Smooth muscle cell (in vitro differentiated cells): ENCODE results near the gene LGI2. TPM values are rescaled to one million over a fixed set of nuclear protein-coding genes. Genes with fewer than 3 reads are reported as not detected.

ENCODE experiments used
- DNase-seq: peaks from one replicate; lab custom pipeline; 2025; ENCODE audit not compliant: unreplicated experiment; lab: John Stamatoyannopoulos, UW
- H2AFZ ChIP-seq: fragments of 200-600 bp; sonication (generic); 2 replicates; pipeline ENCODE4 v1.6.0; 2016; ENCODE audit warnings: antibody characterized with exemption, low read depth, mild to moderate bottlenecking
- H3F3A ChIP-seq: fragments of 200-600 bp; sonication (generic); 2 replicates; pipeline ENCODE4 v1.6.0; 2017; ENCODE audit warnings: antibody characterized with exemption, low read depth
- H3K27ac ChIP-seq: fragments of 200-600 bp; sonication (generic); 2 replicates; pipeline ENCODE4 v1.5.1; 2016; ENCODE audit warnings: low read depth, mild to moderate bottlenecking
- H3K27me3 ChIP-seq: fragments of 200-600 bp; sonication (generic); 2 replicates; pipeline ENCODE4 v1.6.1; 2016; ENCODE audit warnings: low read depth, mild to moderate bottlenecking
- H3K36me3 ChIP-seq: fragments of 200-600 bp; sonication (generic); 2 replicates; pipeline ENCODE4 v1.5.1; 2016; ENCODE audit warnings: low read depth
- H3K4me1 ChIP-seq: fragments of 200-600 bp; sonication (generic); 2 replicates; pipeline ENCODE4 v1.5.1; 2016; ENCODE audit warnings: low read depth
- H3K4me2 ChIP-seq: fragments of 200-600 bp; sonication (generic); 2 replicates; pipeline ENCODE4 v1.6.0; 2016; ENCODE audit warnings: mild to moderate bottlenecking
- H3K4me3 ChIP-seq: fragments of 200-600 bp; sonication (generic); 2 replicates; pipeline ENCODE4 v1.5.1; 2016; ENCODE audit warnings: mild to moderate bottlenecking
- H3K79me2 ChIP-seq: fragments of 200-600 bp; sonication (generic); 2 replicates; pipeline ENCODE4 v1.6.0; 2016; ENCODE audit warnings: low read depth, mild to moderate bottlenecking
- H3K9ac ChIP-seq: fragments of 200-600 bp; sonication (generic); 2 replicates; pipeline ENCODE4 v1.6.0; 2016; ENCODE audit warnings: low read depth
- H3K9me3 ChIP-seq: fragments of 200-600 bp; sonication (generic); replicated peaks from 2 replicates; pipeline ENCODE4 v1.5.1; 2016; ENCODE audit warnings: low read depth
- H4K20me1 ChIP-seq: fragments of 200-600 bp; sonication (generic); 2 replicates; pipeline ENCODE4 v1.6.0; 2016; ENCODE audit warnings: low read depth
- WGBS: methylation state at CpG from one replicate; pipeline ENCODE4 v1.1.7; 2016; ENCODE audit warnings: low lambda C conversion rate; 5-methylcytosine and 5-hydroxymethylcytosine counted together
- polyA plus RNA-seq: library from polyadenylated mRNA; unstranded; fragments of >200 nt; fragmentation: Nextera tagmentation; extraction: Ambion mirVana; gene quantifications from 2 replicates; pipeline ENCODE4 v1.2.1, GENCODE V29; 2016
- total RNA-seq: library from RNA; depleted of rRNA; stranded (reverse); fragments of >200 nt; gene quantifications from 2 replicates; pipeline ENCODE4 v1.2.3, GENCODE V29; 2014
- TF ChIP-seq, protein P1 (sequence below): fragments of 200-600 bp; sonication (generic); IDR thresholded peaks from 2 replicates; pipeline ENCODE4 v1.5.1; 2017; ENCODE audit warnings: borderline replicate concordance, mild to moderate bottlenecking, antibody characterized with exemption; ENCODE audit not compliant: insufficient read depth, poor library complexity, severe bottlenecking

Gene LGI2
- total and polyA plus RNA-seq, 2 experiments from 2014 or later: 3.1 to 9.3 TPM

DNA sequence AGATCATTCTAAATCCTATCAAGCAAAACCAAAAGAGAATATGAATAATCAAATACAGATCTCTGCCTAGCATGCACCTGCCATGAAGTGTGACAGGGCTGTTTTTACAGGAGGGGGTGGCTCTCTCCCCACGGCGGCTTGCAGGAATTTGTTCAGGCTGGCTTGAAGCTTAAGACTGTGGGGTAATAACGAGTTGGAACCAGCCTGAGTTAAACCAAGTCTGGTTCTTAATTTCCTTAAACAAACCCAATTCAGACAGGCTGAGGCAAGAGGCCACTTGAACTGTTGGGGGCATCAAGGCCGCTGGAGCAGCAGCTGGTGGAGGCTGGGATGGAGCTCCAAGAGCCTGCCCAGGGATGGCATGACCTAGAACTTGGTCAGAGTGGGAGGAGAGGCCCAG lies 45.1 kb upstream of the LGI2 start:
- Histone ChIP-seq H2AFZ (no peak overlapping the region), H3K9me3 (no peaks in the 10 kb centered on the region), H4K20me1 (no peaks in the 10 kb centered on the region), H3K4me1 (no peaks in the 10 kb centered on the region), H3K4me2 (no peak overlapping the region), H3K4me3 (no peak overlapping the region), H3K27me3 (no peaks in the 10 kb centered on the region), H3K9ac (no peak overlapping the region), H3F3A (no peaks in the 10 kb centered on the region), H3K79me2 (no peaks in the 10 kb centered on the region), H3K36me3 (no peaks in the 10 kb centered on the region), H3K27ac (no peak overlapping the region)
- TF ChIP-seq, protein P1, sequence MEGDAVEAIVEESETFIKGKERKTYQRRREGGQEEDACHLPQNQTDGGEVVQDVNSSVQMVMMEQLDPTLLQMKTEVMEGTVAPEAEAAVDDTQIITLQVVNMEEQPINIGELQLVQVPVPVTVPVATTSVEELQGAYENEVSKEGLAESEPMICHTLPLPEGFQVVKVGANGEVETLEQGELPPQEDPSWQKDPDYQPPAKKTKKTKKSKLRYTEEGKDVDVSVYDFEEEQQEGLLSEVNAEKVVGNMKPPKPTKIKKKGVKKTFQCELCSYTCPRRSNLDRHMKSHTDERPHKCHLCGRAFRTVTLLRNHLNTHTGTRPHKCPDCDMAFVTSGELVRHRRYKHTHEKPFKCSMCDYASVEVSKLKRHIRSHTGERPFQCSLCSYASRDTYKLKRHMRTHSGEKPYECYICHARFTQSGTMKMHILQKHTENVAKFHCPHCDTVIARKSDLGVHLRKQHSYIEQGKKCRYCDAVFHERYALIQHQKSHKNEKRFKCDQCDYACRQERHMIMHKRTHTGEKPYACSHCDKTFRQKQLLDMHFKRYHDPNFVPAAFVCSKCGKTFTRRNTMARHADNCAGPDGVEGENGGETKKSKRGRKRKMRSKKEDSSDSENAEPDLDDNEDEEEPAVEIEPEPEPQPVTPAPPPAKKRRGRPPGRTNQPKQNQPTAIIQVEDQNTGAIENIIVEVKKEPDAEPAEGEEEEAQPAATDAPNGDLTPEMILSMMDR: no peak
- no peak for DNase-seq
- WGBS: 63% methylated on average over 4 of the region's 4 CpGs

DNA sequence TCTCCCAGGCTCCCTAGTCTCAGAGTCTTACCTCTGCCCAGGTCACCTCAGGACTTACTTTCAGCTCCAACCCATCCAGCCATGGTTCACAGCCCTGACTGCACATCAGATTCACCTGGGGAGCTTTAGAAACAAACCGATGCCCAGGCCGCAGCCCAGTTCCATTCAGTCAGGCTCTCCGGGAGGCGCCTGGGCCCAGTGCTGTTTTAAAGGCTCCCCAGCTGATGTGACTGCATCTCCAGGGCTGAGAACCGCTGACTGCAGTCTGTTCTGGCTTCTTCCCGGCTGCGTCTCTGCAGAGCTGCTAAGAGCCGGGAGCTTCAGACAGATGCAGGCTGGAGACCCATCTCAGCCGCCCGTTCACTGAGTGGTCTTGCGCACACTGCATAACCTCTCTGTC lies 44.4 kb upstream of the LGI2 start:
- H3K27me3 ChIP-seq: no peaks in the 10 kb centered on the region
- H3K4me3 ChIP-seq: no peak overlapping the region
- H3F3A ChIP-seq: no peaks in the 10 kb centered on the region
- no peak for DNase-seq
- TF ChIP-seq, protein P1: no peak
- WGBS: 80% methylated on average over 11 of the region's 11 CpGs
- no peaks in the 10 kb centered on the region for H3K9me3 ChIP-seq
- H3K9ac ChIP-seq: no peak overlapping the region
- H3K79me2 ChIP-seq: no peaks in the 10 kb centered on the region
- no peaks in the 10 kb centered on the region for H3K36me3 ChIP-seq
- H3K4me2 ChIP-seq: no peak overlapping the region
- H3K4me1 ChIP-seq: no peaks in the 10 kb centered on the region
- no peak overlapping the region for H3K27ac ChIP-seq
- no peaks in the 10 kb centered on the region for H4K20me1 ChIP-seq
- no peak overlapping the region for H2AFZ ChIP-seq

DNA sequence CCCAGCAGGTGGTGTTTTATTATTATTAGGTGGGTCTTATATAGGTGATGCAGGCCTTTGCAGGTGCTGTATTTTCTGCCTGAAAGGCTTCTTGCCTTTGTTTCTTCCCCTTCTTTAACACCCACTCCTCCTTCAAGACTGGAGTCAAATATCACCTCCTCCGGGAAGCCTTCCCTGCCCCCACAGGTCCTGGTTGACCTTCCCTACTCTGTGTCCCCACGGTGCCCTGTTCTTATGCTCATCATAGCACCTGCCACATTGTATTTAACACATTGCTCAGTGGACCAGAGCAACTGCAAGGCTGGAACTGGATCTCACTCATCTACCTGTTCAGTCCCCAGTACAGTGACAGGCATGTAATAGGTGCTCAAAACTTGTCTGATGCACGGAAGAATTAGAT lies 39.8 kb upstream of the LGI2 start:
- Histone ChIP-seq H3K79me2 (no peaks in the 10 kb centered on the region), H3K27me3 (no peaks in the 10 kb centered on the region), H2AFZ (no peak overlapping the region), H4K20me1 (no peaks in the 10 kb centered on the region), H3K4me1 (no peaks in the 10 kb centered on the region), H3K36me3 (no peaks in the 10 kb centered on the region), H3K4me3 (no peak overlapping the region), H3F3A (no peaks in the 10 kb centered on the region), H3K4me2 (no peak overlapping the region), H3K9me3 (no peaks in the 10 kb centered on the region), H3K9ac (no peak overlapping the region), H3K27ac (no peak overlapping the region)
- TF ChIP-seq, protein P1: no peak
- 84% methylated on average over 3 of the region's 3 CpGs for WGBS
- DNase-seq: no peak

DNA sequence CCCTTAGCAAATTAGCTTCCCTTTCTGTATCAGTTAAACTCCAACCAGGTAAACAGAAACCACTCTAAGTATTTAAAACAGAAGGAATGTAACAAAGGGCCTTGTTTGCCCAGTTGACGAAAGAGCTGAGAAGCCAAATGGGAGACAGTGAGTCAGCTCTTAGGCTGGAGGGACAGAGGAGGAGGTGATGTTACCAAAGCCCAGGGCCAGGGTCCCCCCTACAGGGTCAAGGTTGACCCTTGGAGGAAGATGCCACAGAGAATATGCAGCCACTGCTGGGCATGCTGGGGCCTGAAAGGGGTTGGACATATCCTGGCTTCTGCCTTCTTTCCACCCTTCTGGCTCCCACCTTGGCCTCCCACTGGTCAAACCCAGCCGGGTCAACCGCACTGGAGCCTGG lies 38.3 kb upstream of the LGI2 start:
- Histone ChIP-seq H3K4me3 (no peak overlapping the region), H3K4me2 (no peak overlapping the region), H3F3A (no peaks in the 10 kb centered on the region), H2AFZ (no peak overlapping the region), H3K4me1 (no peaks in the 10 kb centered on the region), H3K79me2 (no peaks in the 10 kb centered on the region), H3K9ac (no peak overlapping the region), H3K27me3 (no peaks in the 10 kb centered on the region), H3K36me3 (no peaks in the 10 kb centered on the region), H3K9me3 (no peaks in the 10 kb centered on the region), H4K20me1 (no peaks in the 10 kb centered on the region), H3K27ac (no peak overlapping the region)
- no peak for DNase-seq
- 85% methylated on average over 3 of the region's 3 CpGs for WGBS
- TF ChIP-seq, protein P1: no peak
